Natural killer cell (primary cell): ENCODE measurements around the gene RFC1. TPM values are rescaled to one million over a fixed set of nuclear protein-coding genes. Genes with fewer than 3 reads are reported as not detected.
"Not testable (repeated sequence)": the region's sequence is repeated elsewhere in the genome, so short reads cannot be mapped to it uniquely, and the experiment has no call there.

Experiments used
- ATAC-seq, 3 donors: fragments of 150-1000 bp in 2 of 3; fragments of 200-7000 bp in 1 of 3; cut with Tn5 transposase; 1 replicate in 1 of 3; 2 replicates in 2 of 3; pipeline ENCODE4 v1.10.0; 2021; ENCODE audit warnings: mild to moderate bottlenecking in 2 of 3, moderate library complexity in 2 of 3
- DNase-seq, 2 donors: peaks; one replicate each; pipeline versions ENCODE4 v3.0.0 to v3.0.0-alpha.2; 2013 to 2021; ENCODE audit warnings: mixed read lengths in 1 of 2
- H3K27ac ChIP-seq: one replicate; pipeline ENCODE4 v1.5.1; 2013; ENCODE audit warnings: mild to moderate bottlenecking, low read length
- H3K27me3 ChIP-seq: one replicate; pipeline ENCODE4 v1.6.1; 2013; ENCODE audit warnings: low read length; ENCODE audit not compliant: control insufficient read depth, insufficient read depth
- H3K36me3 ChIP-seq: one replicate; pipeline ENCODE4 v1.6.1; 2013; ENCODE audit warnings: low read length; ENCODE audit not compliant: control insufficient read depth, insufficient read depth
- H3K4me1 ChIP-seq: one replicate; pipeline ENCODE4 v1.6.1; 2013; ENCODE audit warnings: low read length; ENCODE audit not compliant: control insufficient read depth, insufficient read depth
- H3K4me3 ChIP-seq: one replicate; pipeline ENCODE4 v1.5.1; 2013; ENCODE audit warnings: low read length
- H3K9me3 ChIP-seq: one replicate; pipeline ENCODE4 v1.6.1; 2013; ENCODE audit warnings: low read length; ENCODE audit not compliant: control insufficient read depth, insufficient read depth
- H3K27ac Mint-ChIP-seq, 2 donors: one replicate each; pipeline ENCODE4 v1.8.0; 2022; ENCODE audit warnings: mild to moderate bottlenecking in 2 of 2, mixed read lengths in 2 of 2, moderate library complexity in 1 of 2
- H3K27me3 Mint-ChIP-seq, 2 donors: one replicate each; pipeline ENCODE4 v1.8.0; 2022; ENCODE audit warnings: low read depth in 2 of 2, mixed read lengths in 2 of 2
- H3K36me3 Mint-ChIP-seq: one replicate; pipeline ENCODE4 v1.8.0; 2022; ENCODE audit warnings: mixed read lengths
- H3K4me1 Mint-ChIP-seq, 2 donors: one replicate each; pipeline ENCODE4 v1.8.0; 2022; ENCODE audit warnings: mixed read lengths in 2 of 2
- H3K4me3 Mint-ChIP-seq: one replicate; pipeline ENCODE4 v1.8.0; 2022; ENCODE audit warnings: mild to moderate bottlenecking, moderate library complexity, mixed read lengths
- H3K9me3 Mint-ChIP-seq, 2 donors: one replicate each; pipeline ENCODE4 v1.8.0; 2022; ENCODE audit warnings: mixed read lengths in 2 of 2
- CTCF ChIP-seq: fragments of 200-600 bp; IDR thresholded peaks from one replicate; pipeline ENCODE4 v1.8.0; 2022; ENCODE audit warnings: antibody characterized with exemption
- WGBS: methylation state at CpG from one replicate; pipeline ENCODE4 v1.1.7; 2013; ENCODE audit warnings: missing lambda C conversion rate; ENCODE audit not compliant: insufficient coverage; 5-methylcytosine and 5-hydroxymethylcytosine counted together
- intact Hi-C: fragments of 100-400 bp; cut with micrococcal nuclease; formaldehyde crosslinking; loops from one replicate; pipeline ENCODE4 v1.14.2; 2022
- total RNA-seq, 4 donors: library from RNA; stranded (reverse); fragments of 120-200 nt in 1 of 4; gene quantifications; one replicate each; pipeline versions ENCODE4 v1.2.3 to v1.2.4, GENCODE V29; 2013 to 2022

Gene RFC1
- total RNA-seq, 3 donors from 2014 or later (not counting 1 experiment from before 2014, with no cell fraction given) = 74.6 to 103 (median 84.7) TPM

DNA sequence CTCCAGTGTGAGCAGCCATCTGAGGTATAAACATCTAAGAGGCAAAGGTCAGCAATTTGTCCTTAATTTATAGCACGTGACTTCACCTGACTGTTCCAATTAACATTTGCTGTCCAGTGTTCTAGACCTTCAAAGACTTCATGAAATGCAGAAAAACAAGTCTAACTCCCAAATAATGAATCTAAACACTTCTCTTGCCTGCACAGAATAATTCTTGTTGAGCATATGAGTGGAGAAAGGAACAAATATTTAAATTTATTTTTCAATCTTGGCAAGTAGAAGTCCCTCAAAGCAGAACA is 12.0 kb downstream of the RFC1 start:
- no peak overlapping the region for H3K4me3 ChIP-seq
- H3K27me3 Mint-ChIP-seq = no peaks in the 10 kb centered on the region
- H3K9me3 Mint-ChIP-seq = peaks cover 0 to 2% of the 10 kb centered on the region in 2 donors
- H3K27ac ChIP-seq = peak overlapping the region; percentile 98
- ATAC-seq (peak in 1 of 3 donors; percentile 11), DNase-seq (no peak)
- WGBS = 33% methylated on average over 1 of the region's 1 CpG
- peak overlapping the region; percentile 99 for H3K27ac Mint-ChIP-seq
- intact Hi-C loops = no loop called here
- H3K4me1 ChIP-seq = peaks cover 11% of the 10 kb centered on the region
- peak overlapping the region; percentile 88 for H3K4me3 Mint-ChIP-seq
- H3K27me3 ChIP-seq = no peaks in the 10 kb centered on the region
- peaks cover 46 to 52% of the 10 kb centered on the region in 2 donors for H3K4me1 Mint-ChIP-seq
- peaks cover 14% of the 10 kb centered on the region for H3K36me3 Mint-ChIP-seq
- peaks cover 10% of the 10 kb centered on the region for H3K36me3 ChIP-seq
- TF ChIP-seq CTCF = no peak
- H3K9me3 ChIP-seq = peaks cover 4% of the 10 kb centered on the region

- peak overlapping the region; percentile 98 for H3K27ac ChIP-seq
- 7% methylated on average over 5 of the region's 5 CpGs for WGBS
These were observed 12.5 kb downstream of the RFC1 start for GRCh38 chr4:39353478-39354253.

DNA sequence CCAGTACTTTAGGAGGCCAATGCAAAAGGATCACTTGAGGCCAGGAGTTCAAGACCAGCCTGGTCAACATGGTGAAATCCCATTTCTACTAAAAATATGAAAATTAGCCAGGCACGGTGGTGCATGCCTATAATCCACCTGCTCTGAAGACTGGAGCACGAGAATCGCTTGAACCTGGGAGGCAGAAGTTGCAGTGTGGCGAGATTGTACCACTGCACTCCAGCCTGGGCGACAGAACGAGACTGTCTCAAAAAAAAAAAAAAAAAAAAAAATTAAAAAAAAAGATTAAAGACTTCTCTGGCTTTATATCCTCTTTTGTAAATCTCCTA is 13.0 kb downstream of the RFC1 start:
- H3K27me3 Mint-ChIP-seq, H3K9me3 ChIP-seq, H3K9me3 Mint-ChIP-seq, H3K27me3 ChIP-seq: not testable (repeated sequence)
- peaks cover 17% of the 10 kb centered on the region for H3K36me3 ChIP-seq
- peak overlapping the region; percentile 98 for H3K27ac ChIP-seq
- peak overlapping the region; percentile 99 for H3K27ac Mint-ChIP-seq
- H3K36me3 Mint-ChIP-seq = peaks cover 18% of the 10 kb centered on the region
- peak; percentile 26 to 64 for DNase-seq
- ATAC-seq = peak; percentile 37 to 52 (median 50)
- H3K4me1 ChIP-seq = peaks cover 11% of the 10 kb centered on the region
- intact Hi-C loops = loop anchor here (1.0 to 2.0 kb wide), 2 partner anchors 13 to 106 kb away; partner anchors contain the start of genes LIAS, RFC1 and RPL9
- H3K4me1 Mint-ChIP-seq = peaks cover 50 to 51% of the 10 kb centered on the region in 2 donors
- peak overlapping the region; percentile 41 for H3K4me3 ChIP-seq
- WGBS = 16% methylated on average over 4 of the region's 6 CpGs
- peak overlapping the region; percentile 88 for H3K4me3 Mint-ChIP-seq

More at GRCh38 chr4:39353478-39354253, 12.5 kb downstream of the RFC1 start:
- Histone ChIP-seq H3K4me1 (peaks cover 11% of the 10 kb centered on the region), H3K4me3 (peak overlapping the region; percentile 41), H3K27me3 (no peaks in the 10 kb centered on the region), H3K36me3 (peaks cover 14% of the 10 kb centered on the region), H3K9me3 (peaks cover 4% of the 10 kb centered on the region)
- Mint-ChIP-seq H3K9me3 (peaks cover 0 to 2% of the 10 kb centered on the region in 2 donors), H3K27me3 (no peaks in the 10 kb centered on the region), H3K4me3 (peak overlapping the region; percentile 88), H3K4me1 (peaks cover 45 to 47% of the 10 kb centered on the region in 2 donors), H3K36me3 (peaks cover 18% of the 10 kb centered on the region), H3K27ac (peak overlapping the region; percentile 99)
- peak; percentile 79 to 84 (median 82) for ATAC-seq
- intact Hi-C loops = loop anchor here (1.0 to 2.0 kb wide), 2 partner anchors 13 to 105 kb away; partner anchors contain the start of genes LIAS, RFC1 and RPL9
- peak in 1 of 2 donors; percentile 71 for DNase-seq
- TF ChIP-seq CTCF = no peak

DNA sequence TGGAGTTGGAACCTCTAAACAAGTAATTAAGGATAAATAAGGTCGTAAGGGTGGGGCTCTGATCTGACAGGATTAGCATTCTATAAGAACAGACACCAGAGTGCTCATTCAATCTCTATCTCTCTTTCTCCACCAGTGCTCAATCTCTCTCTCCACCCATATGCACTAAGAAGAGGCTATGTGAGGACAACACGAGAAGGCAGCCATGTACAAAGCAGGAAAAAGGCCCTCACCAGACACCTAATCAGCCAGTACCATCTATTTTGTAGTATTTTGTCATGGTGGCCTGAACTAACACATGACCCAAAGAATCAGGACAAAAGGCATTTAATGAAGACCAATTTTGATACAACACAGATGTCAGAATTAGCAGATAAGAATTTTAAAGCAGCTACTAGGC is 16.8 kb downstream of the RFC1 start:
- Histone ChIP-seq H3K4me1 (peaks cover 5% of the 10 kb centered on the region), H3K9me3 (peaks cover 4% of the 10 kb centered on the region), H3K27ac (no peak overlapping the region), H3K27me3 (no peaks in the 10 kb centered on the region), H3K4me3 (no peak overlapping the region), H3K36me3 (peaks cover 30% of the 10 kb centered on the region)
- no peak for TF ChIP-seq CTCF
- intact Hi-C loops = no loop called here
- Mint-ChIP-seq H3K4me1 (peaks cover 42 to 50% of the 10 kb centered on the region in 2 donors), H3K27ac (peak overlapping the region; percentile 74 to 99), H3K36me3 (peaks cover 18% of the 10 kb centered on the region), H3K27me3 (no peaks in the 10 kb centered on the region), H3K4me3 (no peak overlapping the region), H3K9me3 (peaks cover 0 to 2% of the 10 kb centered on the region in 2 donors)
- no peak for DNase-seq
- ATAC-seq = no peak
- WGBS = 93% methylated on average over 2 of the region's 2 CpGs
